Measurements from ENCODE around the gene PTCD1. TPM values are rescaled to one million over a fixed set of nuclear protein-coding genes. Genes with fewer than 3 reads are reported as not detected.

Gene PTCD1
- total and polyA plus RNA-seq, 2 experiments from 2014 or later: 12.2 to 13.4 TPM

- H3K36me3 Mint-ChIP-seq (ENCODE audit: low read depth): peaks cover 49% of the 10 kb centered on the region
- no peaks in the 10 kb centered on the region for H3K9me3 Mint-ChIP-seq
- H3K4me3 Mint-ChIP-seq: peak overlapping the region; percentile 98
- Histone ChIP-seq H3K4me1 (ENCODE audit: insufficient read depth) (peaks cover 19% of the 10 kb centered on the region), H3K27ac (ENCODE audit: low read depth) (0 out of 2 replicates have a peak overlapping the region, but pooled peaks have one; percentile 26), H2AFZ (no peak overlapping the region), H3K27me3 (ENCODE audit: insufficient read depth) (no peaks in the 10 kb centered on the region), H4K20me1 (replicated peaks; ENCODE audit: insufficient read depth) (peaks cover 44% of the 10 kb centered on the region), H3K4me2 (peak overlapping the region; percentile 99), H3F3A (replicated peaks; ENCODE audit: low read depth) (peaks cover 19% of the 10 kb centered on the region; the same call in 1 of the 2 replicates), H3K9me2 (ENCODE audit: insufficient read depth) (no peaks in the 10 kb centered on the region), H3K4me3 (peak overlapping the region; percentile 97), H3K79me2 (replicated peaks; ENCODE audit: insufficient read depth) (peaks cover 70% of the 10 kb centered on the region), H3K36me3 (ENCODE audit: insufficient read depth) (peaks cover 26% of the 10 kb centered on the region)
- H3K4me1 Mint-ChIP-seq: peaks cover 19% of the 10 kb centered on the region
- ATAC-seq (0 out of 3 replicates have a peak, but pooled peaks have one; percentile 2), DNase-seq (ENCODE audit: low spot score) (peak; percentile 19)
- peak overlapping the region; percentile 40; the same call in 1 of the 2 replicates for H3K27ac Mint-ChIP-seq
- H3K27me3 Mint-ChIP-seq (ENCODE audit: insufficient read depth, low read depth, poor library complexity): peaks cover 7% of the 10 kb centered on the region
- TF ChIP-seq EZH2phosphoT487 (IDR thresholded peaks at IDR 0.05; ENCODE audit: unreplicated experiment): no peak
These were observed 1.6 kb upstream of the PTCD1 start for GRCh38 chr7:99440195-99440594.

- DNase-seq (ENCODE audit: low spot score) (no peak), ATAC-seq (no peak; the same call in 1 of the 3 replicates)
- H3K9me3 Mint-ChIP-seq: no peaks in the 10 kb centered on the region; the same call in 2 of the 3 replicates
- Histone ChIP-seq H3K27ac (ENCODE audit: low read depth) (peak overlapping the region; percentile 97; the same call in 1 of the 2 replicates), H3K4me2 (peak overlapping the region; percentile 99), H3K79me2 (replicated peaks; ENCODE audit: insufficient read depth) (peaks cover 64% of the 10 kb centered on the region), H2AFZ (peak overlapping the region; percentile 95), H3K4me3 (peak overlapping the region; percentile 97), H3K9me2 (ENCODE audit: insufficient read depth) (no peaks in the 10 kb centered on the region), H3K4me1 (ENCODE audit: insufficient read depth) (peaks cover 19% of the 10 kb centered on the region), H3F3A (replicated peaks; ENCODE audit: low read depth) (peaks cover 18% of the 10 kb centered on the region; the same call in 1 of the 2 replicates), H3K27me3 (ENCODE audit: insufficient read depth) (no peaks in the 10 kb centered on the region), H4K20me1 (replicated peaks; ENCODE audit: insufficient read depth) (peaks cover 29% of the 10 kb centered on the region), H3K36me3 (ENCODE audit: insufficient read depth) (peaks cover 23% of the 10 kb centered on the region)
- no peak for TF ChIP-seq EZH2phosphoT487 (IDR thresholded peaks at IDR 0.05; ENCODE audit: unreplicated experiment)
- no peak for TF ChIP-seq STAT1 (IDR thresholded peaks at IDR 0.05; ENCODE audit: unreplicated experiment)
- no peak for TF ChIP-seq EZH2 (IDR thresholded peaks at IDR 0.05; ENCODE audit: low read depth, unreplicated experiment)
- TF ChIP-seq CTCF (conservative IDR thresholded peaks at IDR 0.05; ENCODE audit: low read depth in 2 of 2): no peak
- TF ChIP-seq NANOG (IDR thresholded peaks at IDR 0.05; ENCODE audit: borderline replicate concordance): no peak
- TF ChIP-seq REST (IDR thresholded peaks at IDR 0.05; ENCODE audit: unreplicated experiment): no peak
- no peak for TF ChIP-seq JUNB (IDR thresholded peaks at IDR 0.05; ENCODE audit: unreplicated experiment)
- TF ChIP-seq ZNF462 (CRISPR knock-in tag; IDR thresholded peaks at IDR 0.05): no peak
- H3K27ac Mint-ChIP-seq: peak overlapping the region; percentile 99
- H3K4me3 Mint-ChIP-seq: peak overlapping the region; percentile 98
- peaks cover 19% of the 10 kb centered on the region for H3K4me1 Mint-ChIP-seq
- peaks cover 48% of the 10 kb centered on the region for H3K36me3 Mint-ChIP-seq (ENCODE audit: low read depth)
- H3K27me3 Mint-ChIP-seq (ENCODE audit: insufficient read depth, low read depth, poor library complexity): peaks cover 9% of the 10 kb centered on the region
These were observed 539 bp downstream of the PTCD1 start for GRCh38 chr7:99437946-99438572.

All from GM23338 (cell line).